PC-3 (cell line): ENCODE data around the gene ANKS1A. TPM values are rescaled to one million over a fixed set of nuclear protein-coding genes. Genes with fewer than 3 reads are reported as not detected.

Experiments
- ATAC-seq: fragments of 200-7000 bp; cut with Tn5 transposase; 2 replicates; pipeline ENCODE4 v1.9.1; 2020; ENCODE audit warnings: mild to moderate bottlenecking, moderate library complexity
- BruUV-seq: library from RNA; stranded (reverse); fragments of 400-500 nt; replicated peaks from 2 replicates; lab custom pipeline; 2021; lab: Mats Ljungman, UMichigan
- CTCF ChIA-PET: fragments of 300-600 bp; sonication (Branson Sonifier 250); formaldehyde crosslinking; loops from one replicate; lab custom pipeline; 2022; ENCODE audit warnings: antibody characterized with exemption; lab: Charles Lee
- POLR2A ChIA-PET: fragments of 300-600 bp; sonication (Branson Sonifier 250); formaldehyde crosslinking; loops from one replicate; lab custom pipeline; 2022; ENCODE audit warnings: antibody characterized with exemption; ENCODE audit not compliant: unreplicated experiment; lab: Charles Lee
- DNase-seq: peaks from one replicate; pipeline ENCODE4 v3.0.0-alpha.2; 2015
- H2AFZ ChIP-seq: fragments of 300-600 bp; sonication (generic); 2 replicates; pipeline ENCODE4 v1.6.0; 2016; ENCODE audit warnings: antibody characterized with exemption, low read length
- H3F3A ChIP-seq: fragments of 300-600 bp; sonication (generic); one replicate; pipeline ENCODE4 v1.6.0; 2017; ENCODE audit warnings: antibody characterized with exemption, low read length, control low read depth, mild to moderate bottlenecking; ENCODE audit not compliant: unreplicated experiment
- H3K27ac ChIP-seq: fragments of 300-600 bp; sonication (generic); 2 replicates; pipeline ENCODE4 v1.5.1; 2016; ENCODE audit warnings: mild to moderate bottlenecking, low read length
- H3K27me3 ChIP-seq: fragments of 300-600 bp; sonication (generic); 2 replicates; pipeline ENCODE4 v1.6.1; 2016; ENCODE audit warnings: low read length, mixed read lengths
- H3K36me3 ChIP-seq: fragments of 300-600 bp; sonication (generic); 2 replicates; pipeline ENCODE4 v1.6.1; 2016; ENCODE audit warnings: low read depth, mixed run types, low read length, mixed read lengths
- H3K4me1 ChIP-seq: fragments of 300-600 bp; sonication (generic); 2 replicates; pipeline ENCODE4 v1.5.1; 2016; ENCODE audit warnings: low read length; ENCODE audit not compliant: insufficient read depth
- H3K4me2 ChIP-seq: fragments of 300-600 bp; sonication (generic); 2 replicates; pipeline ENCODE4 v1.6.0; 2016; ENCODE audit warnings: low read length
- H3K4me3 ChIP-seq: fragments of 300-600 bp; sonication (generic); 2 replicates; pipeline ENCODE4 v1.5.1; 2016; ENCODE audit warnings: mild to moderate bottlenecking, low read length, mixed read lengths
- H3K79me2 ChIP-seq: fragments of 300-600 bp; sonication (generic); 2 replicates; pipeline ENCODE4 v1.6.1; 2017; ENCODE audit warnings: low read length, mixed read lengths
- H3K9ac ChIP-seq: fragments of 300-600 bp; sonication (generic); 2 replicates; pipeline ENCODE4 v1.6.0; 2016; ENCODE audit warnings: mild to moderate bottlenecking, low read length
- H3K9me2 ChIP-seq: fragments of 300-600 bp; sonication (generic); replicated peaks from 2 replicates; pipeline ENCODE4 v1.6.1; 2016; ENCODE audit warnings: mixed run types, low read length, mixed read lengths
- H3K9me3 ChIP-seq: fragments of 300-600 bp; sonication (generic); 2 replicates; pipeline ENCODE4 v1.6.1; 2016; ENCODE audit warnings: low read length, mixed read lengths
- H4K20me1 ChIP-seq: fragments of 300-600 bp; sonication (generic); 2 replicates; pipeline ENCODE4 v1.6.1; 2016; ENCODE audit warnings: low read length, mixed read lengths
- CTCF ChIP-seq: fragments of 300-600 bp; sonication (generic); conservative IDR thresholded peaks from 2 replicates; pipeline ENCODE4 v1.5.1; 2017; ENCODE audit warnings: antibody characterized with exemption, low read depth, mild to moderate bottlenecking, low read length
- EZH2 ChIP-seq: fragments of 300-600 bp; sonication (generic); IDR thresholded peaks from one replicate; pipeline ENCODE4 v1.6.1; 2017; ENCODE audit warnings: antibody characterized with exemption, mild to moderate bottlenecking, low read length; ENCODE audit not compliant: unreplicated experiment
- EZH2phosphoT487 ChIP-seq: fragments of 300-600 bp; sonication (generic); IDR thresholded peaks from 2 replicates; pipeline ENCODE4 v1.6.1; 2018; ENCODE audit warnings: mild to moderate bottlenecking, antibody characterized with exemption, low read length, borderline replicate concordance
- intact Hi-C: fragments of 100-400 bp; cut with micrococcal nuclease; formaldehyde crosslinking; loops from 2 replicates; pipeline ENCODE4 v1.9.0; 2023
- total RNA-seq: library from RNA; depleted of rRNA; stranded (reverse); fragments of >200 nt; gene quantifications from 2 replicates; pipeline ENCODE4 v1.2.3, GENCODE V29; 2014

The ANKS1A gene
- total RNA-seq, 1 experiment from 2014 or later: 18.8 TPM

- no peaks in the 10 kb centered on the region for H3K79me2 ChIP-seq
- no peak for DNase-seq
- ATAC-seq: no peak
- H3F3A ChIP-seq: no peaks in the 10 kb centered on the region
- no peak for TF ChIP-seq EZH2phosphoT487
- no peak for TF ChIP-seq EZH2
- no peak for TF ChIP-seq CTCF
- no peaks in the 10 kb centered on the region for H3K9me3 ChIP-seq
- H3K27me3 ChIP-seq: no peaks in the 10 kb centered on the region
- no peak overlapping the region for H3K4me2 ChIP-seq
- no peaks in the 10 kb centered on the region for H3K9me2 ChIP-seq
- no peaks in the 10 kb centered on the region for H4K20me1 ChIP-seq
- H3K27ac ChIP-seq: no peak overlapping the region
- POLR2A ChIA-PET: no interaction called here
- intact Hi-C loops: no loop called here
- H3K9ac ChIP-seq: no peak overlapping the region
- H3K4me3 ChIP-seq: no peak overlapping the region
- CTCF ChIA-PET: no interaction called here
- no peak overlapping the region for H2AFZ ChIP-seq
- H3K36me3 ChIP-seq: no peaks in the 10 kb centered on the region
- no TSS peak for BruUV-seq
- no peaks in the 10 kb centered on the region for H3K4me1 ChIP-seq
Observed at GRCh38 chr6:35078226-35078850, 189.3 kb downstream of the ANKS1A start.

- POLR2A ChIA-PET: no interaction called here
- no peaks in the 10 kb centered on the region for H3K9me2 ChIP-seq
Observed at GRCh38 chr6:35078896-35079295, 189.8 kb downstream of the ANKS1A start.

More at GRCh38 chr6:35078896-35079295, 189.8 kb downstream of the ANKS1A start:
- Histone ChIP-seq H3K27me3 (no peaks in the 10 kb centered on the region), H3K9ac (no peak overlapping the region), H3K9me3 (no peaks in the 10 kb centered on the region), H2AFZ (no peak overlapping the region), H3K4me2 (no peak overlapping the region), H3K79me2 (no peaks in the 10 kb centered on the region), H3K27ac (no peak overlapping the region), H4K20me1 (no peaks in the 10 kb centered on the region), H3K4me1 (no peaks in the 10 kb centered on the region), H3F3A (no peaks in the 10 kb centered on the region), H3K4me3 (no peak overlapping the region), H3K36me3 (0 out of 2 replicates have a peak, but pooled peaks cover 4% of the 10 kb centered on the region)
- no peak for ATAC-seq
- BruUV-seq: no TSS peak
- DNase-seq: no peak
- TF ChIP-seq CTCF (no peak), EZH2phosphoT487 (no peak), EZH2 (no peak)
- intact Hi-C loops: no loop called here
- CTCF ChIA-PET: no interaction called here
